HEK293 (cell line): Measurements from ENCODE around the gene TNIK.

Source experiments
- CTCF ChIP-seq: fragments of 450-650 bp; formaldehyde crosslinking; IDR thresholded peaks from 2 replicates; pipeline ENCODE4 v1.5.1; 2016; ENCODE audit warnings: missing biosample characterization, missing genetic modification characterization
- KLF16 ChIP-seq: fragments of 450-650 bp; formaldehyde crosslinking; IDR thresholded peaks from 2 replicates; pipeline ENCODE4 v1.5.1; 2017; ENCODE audit warnings: missing biosample characterization, missing genetic modification characterization
- REST ChIP-seq: fragments of 450-650 bp; formaldehyde crosslinking; IDR thresholded peaks from 2 replicates; pipeline ENCODE4 v1.5.1; 2016; ENCODE audit warnings: missing biosample characterization, missing genetic modification characterization
- SETDB1 ChIP-seq: IDR thresholded peaks from one replicate; pipeline ENCODE4 v1.6.1; 2017; ENCODE audit warnings: mild to moderate bottlenecking, low read length, moderate library complexity, mixed read lengths; ENCODE audit not compliant: insufficient read length
- ZBTB1 ChIP-seq: fragments of 450-650 bp; formaldehyde crosslinking; IDR thresholded peaks from 2 replicates; pipeline ENCODE4 v1.5.1; 2016; ENCODE audit warnings: missing biosample characterization, missing genetic modification characterization
- ZBTB7A ChIP-seq: fragments of 450-650 bp; formaldehyde crosslinking; IDR thresholded peaks from 2 replicates; pipeline ENCODE4 v1.5.1; 2016; ENCODE audit warnings: low read depth, missing biosample characterization, missing genetic modification characterization
- ZFP41 ChIP-seq: fragments of 450-650 bp; formaldehyde crosslinking; IDR thresholded peaks from 2 replicates; pipeline ENCODE4 v1.5.1; 2016; ENCODE audit warnings: missing biosample characterization, missing genetic modification characterization, borderline replicate concordance
- ZIC2 ChIP-seq: fragments of 450-650 bp; formaldehyde crosslinking; IDR thresholded peaks from 2 replicates; pipeline ENCODE4 v1.5.1; 2016; ENCODE audit warnings: missing biosample characterization, missing genetic modification characterization
- ZNF433 ChIP-seq: fragments of 450-650 bp; formaldehyde crosslinking; IDR thresholded peaks from 2 replicates; pipeline ENCODE4 v1.5.1; 2016; ENCODE audit warnings: missing biosample characterization, missing genetic modification characterization, low read depth
- ZNF707 ChIP-seq: fragments of 450-650 bp; formaldehyde crosslinking; IDR thresholded peaks from 2 replicates; pipeline ENCODE4 v1.5.1; 2016; ENCODE audit warnings: missing biosample characterization, missing genetic modification characterization

- no peak for TF ChIP-seq CTCF (tag by site-specific recombination)
- TF ChIP-seq ZBTB7A (tag by site-specific recombination) = no peak
- TF ChIP-seq ZFP41 (tag by site-specific recombination) = no peak
- TF ChIP-seq KLF16 (tag by site-specific recombination) = no peak
- TF ChIP-seq SETDB1 = no peak
- no peak for TF ChIP-seq ZIC2
- no peak for TF ChIP-seq ZNF433 (tag by site-specific recombination)
- no peak for TF ChIP-seq ZBTB1 (tag by site-specific recombination)
- no peak for TF ChIP-seq ZNF707 (tag by site-specific recombination)
- no peak for TF ChIP-seq REST (tag by site-specific recombination)
These were observed 6.2 kb downstream of the TNIK start for GRCh38 chr3:171454041-171454440.
